OCI-M2 (cell line): ENCODE measurements around the gene FYTTD1.
"Not testable (repeated sequence)": the region's sequence is repeated elsewhere in the genome, so short reads cannot be mapped to it uniquely, and the experiment has no call there.

Experiments used
- DNase-seq: peaks from one replicate; lab custom pipeline; 2025; ENCODE audit not compliant: unreplicated experiment; lab: John Stamatoyannopoulos, UW

The FYTTD1 gene

GRCh38 chr3:197749601-197750395 is at the start of gene FYTTD1:
Gene FYTTD1, plus strand, starts transcription at chr3:197749883. Its CDS starts 89 bp downstream, at chr3:197749972.
- no peak for DNase-seq

GRCh38 chr3:197700095-197700494 is 49.6 kb upstream of the FYTTD1 start:
- no peak for DNase-seq

GRCh38 chr3:197701841-197702240 is 47.8 kb upstream of the FYTTD1 start:
- no peak for DNase-seq

GRCh38 chr3:197706658-197707057 is 43.0 kb upstream of the FYTTD1 start:
- no peak for DNase-seq

GRCh38 chr3:197709135-197709534 is 40.5 kb upstream of the FYTTD1 start:
- DNase-seq: no peak

- DNase-seq: not testable (repeated sequence)
Observed at GRCh38 chr3:197710965-197711364, 38.7 kb upstream of the FYTTD1 start.

GRCh38 chr3:197711973-197712707 is 37.5 kb upstream of the FYTTD1 start:
- no peak for DNase-seq

GRCh38 chr3:197713477-197713822 is 36.2 kb upstream of the FYTTD1 start:
- DNase-seq: no peak

- no peak for DNase-seq
Observed at GRCh38 chr3:197714251-197714650, 35.4 kb upstream of the FYTTD1 start.

- DNase-seq: no peak
Observed at GRCh38 chr3:197718891-197719290, 30.8 kb upstream of the FYTTD1 start.

GRCh38 chr3:197720694-197721093 is 29.0 kb upstream of the FYTTD1 start:
- DNase-seq: no peak

- DNase-seq: no peak
Observed at GRCh38 chr3:197722734-197723133, 26.9 kb upstream of the FYTTD1 start.

- DNase-seq: not testable (repeated sequence)
Observed at GRCh38 chr3:197727878-197728277, 21.8 kb upstream of the FYTTD1 start.

- DNase-seq: no peak
Observed at GRCh38 chr3:197728487-197728886, 21.2 kb upstream of the FYTTD1 start.

- no peak for DNase-seq
Observed at GRCh38 chr3:197730200-197730599, 19.5 kb upstream of the FYTTD1 start.

- not testable (repeated sequence) for DNase-seq
Observed at GRCh38 chr3:197730770-197731169, 18.9 kb upstream of the FYTTD1 start.

- DNase-seq: not testable (repeated sequence)
Observed at GRCh38 chr3:197731483-197731882, 18.2 kb upstream of the FYTTD1 start.

GRCh38 chr3:197733042-197733441 is 16.6 kb upstream of the FYTTD1 start:
- no peak for DNase-seq

- DNase-seq: no peak
Observed at GRCh38 chr3:197734667-197735318, 14.9 kb upstream of the FYTTD1 start.

GRCh38 chr3:197736010-197736490 is 13.6 kb upstream of the FYTTD1 start:
- no peak for DNase-seq

- peak; percentile 56 for DNase-seq
Observed at GRCh38 chr3:197736491-197737318, 13.0 kb upstream of the FYTTD1 start, which contains the start of gene RUBCN. Gene RUBCN, minus strand, starts transcription at chr3:197736904. Its CDS starts 185 bp downstream, at chr3:197736719.
